ENCODE data around the gene CCL3. TPM values are rescaled to one million over a fixed set of nuclear protein-coding genes. Genes with fewer than 3 reads are reported as not detected.

Gene CCL3
- total RNA-seq, 1 experiment from 2014 or later = 0.98 TPM

- ATAC-seq = no peak
Measured at GRCh38 chr17:36095992-36096391, 6.0 kb upstream of the CCL3 start.

More at GRCh38 chr17:36095992-36096391, 6.0 kb upstream of the CCL3 start:
- Histone ChIP-seq H3K4me3 (replicated peaks in 1 of 2; ENCODE audit: low read depth in 1 of 2, low read length in 2 of 2) (no peak overlapping the region), H3K27me3 (ENCODE audit: insufficient read depth, low read length) (0 out of 2 replicates have a peak, but pooled peaks cover 4% of the 10 kb centered on the region), H3K79me2 (ENCODE audit: insufficient read depth, low read length) (no peaks in the 10 kb centered on the region), H2AFZ (ENCODE audit: low read depth, low read length, poor library complexity, severe bottlenecking) (no peak overlapping the region), H3K9me3 (ENCODE audit: control insufficient read depth in 1 of 2, insufficient read depth in 1 of 2, low read depth in 1 of 2, low read length in 2 of 2) (no peaks in the 10 kb centered on the region), H3K9ac (ENCODE audit: low read length) (no peak overlapping the region), H3K4me1 (ENCODE audit: control insufficient read depth in 1 of 2, insufficient read depth in 2 of 2, low read length in 2 of 2) (no peaks in the 10 kb centered on the region), H4K20me1 (ENCODE audit: insufficient read depth) (no peaks in the 10 kb centered on the region), H3K4me2 (ENCODE audit: low read length) (no peak overlapping the region), H3K27ac (ENCODE audit: low read depth, low read length) (no peak overlapping the region), H3K36me3 (ENCODE audit: control insufficient read depth in 1 of 2, insufficient read depth in 2 of 2, low read length in 2 of 2) (no peaks in the 10 kb centered on the region), H3K9me2 (ENCODE audit: insufficient read depth) (no peaks in the 10 kb centered on the region)
- BruUV-seq (replicated peaks) = no TSS peak
- DNase-seq (ENCODE audit: low read depth, low spot score) = no peak
- ChIA-PET RAD21 (ENCODE audit: low non-redundant PET in 1 of 2, low total read pairs in 2 of 2, uncharacterized antibody in 2 of 2, unreplicated experiment in 2 of 2) (no interaction called here), CTCF (no interaction called here), POLR2A (no interaction called here)
- no peak for TF ChIP-seq SRF (IDR thresholded peaks at IDR 0.05; ENCODE audit: low read depth)
- TF ChIP-seq FOSL1 (IDR thresholded peaks at IDR 0.05; ENCODE audit: low read depth) = no peak
- TF ChIP-seq TCF7L2 (IDR thresholded peaks at IDR 0.05; ENCODE audit: borderline replicate concordance, extremely low read depth, insufficient read depth, insufficient read length) = no peak
- no peak for TF ChIP-seq POLR2A (IDR thresholded peaks at IDR 0.05; ENCODE audit: borderline replicate concordance, extremely low read depth, insufficient read depth, insufficient read length)
- no peak for TF ChIP-seq ELF1 (IDR thresholded peaks at IDR 0.05; ENCODE audit: borderline replicate concordance, low read depth)
- no peak for TF ChIP-seq CBX3 (IDR thresholded peaks at IDR 0.05; ENCODE audit: low read depth)
- TF ChIP-seq EZH2phosphoT487 (IDR thresholded peaks at IDR 0.05; ENCODE audit: borderline replicate concordance) = no peak
- no peak for TF ChIP-seq EZH2 (IDR thresholded peaks at IDR 0.05)
- TF ChIP-seq REST (IDR thresholded peaks at IDR 0.05; ENCODE audit: low read depth) = no peak
- TF ChIP-seq SP1 (IDR thresholded peaks at IDR 0.05; ENCODE audit: low read depth) = no peak
- no peak for TF ChIP-seq ATF3 (IDR thresholded peaks at IDR 0.05)
- no peak for TF ChIP-seq CEBPB (IDR thresholded peaks at IDR 0.05; ENCODE audit: low read depth)
- TF ChIP-seq EGR1 (IDR thresholded peaks at IDR 0.05; ENCODE audit: low read depth) = no peak
- intact Hi-C loops (cut with micrococcal nuclease) = no loop called here
